Right lobe of liver (tissue), 4 donors: ENCODE results near the gene AMER2.

ENCODE experiments used
- CTCF ChIP-seq, 4 donors: fragments of 200-600 bp in 3 of 4; fragments of 450-650 bp in 1 of 4; IDR thresholded peaks; one replicate each; pipeline versions ENCODE4 v1.5.1 to v1.8.0; 2016 to 2022; ENCODE audit warnings: antibody characterized with exemption in 4 of 4, mild to moderate bottlenecking in 2 of 4
- POLR2A ChIP-seq: fragments of 450-650 bp; IDR thresholded peaks from one replicate; pipeline ENCODE4 v1.6.1; 2017; ENCODE audit warnings: antibody characterized with exemption, mild to moderate bottlenecking
- donor health status: DM: no; HTN: no; CAD: no.
- donor health status: DM: no; HTN: no; CAD: no.
- donor health status: DM: no; HTN: yes; CAD: no.

- no peak for TF ChIP-seq POLR2A
- no peak for TF ChIP-seq CTCF (IDR thresholded peaks at IDR 0.05)
These were observed 15.5 kb upstream of the AMER2 start for GRCh38 chr13:25187596-25187995.
